GM18517 (cell line): Measurements from ENCODE around the gene YJEFN3.

ENCODE experiments used
- ATAC-seq: cut with Tn5 transposase; IDR thresholded peaks from one replicate; pipeline ENCODE4 v1.9.1; 2021; ENCODE audit warnings: mild to moderate bottlenecking, moderate library complexity; ENCODE audit not compliant: unreplicated experiment

Gene YJEFN3

GRCh38 chr19:19495614-19496603 is 32.8 kb upstream of the YJEFN3 start:
- no peak for ATAC-seq

GRCh38 chr19:19498255-19498991 is 30.3 kb upstream of the YJEFN3 start:
- no peak for ATAC-seq

- no peak for ATAC-seq
These were observed 29.3 kb upstream of the YJEFN3 start for GRCh38 chr19:19499272-19499995.

GRCh38 chr19:19500975-19501644 is 27.6 kb upstream of the YJEFN3 start:
- ATAC-seq = no peak

- ATAC-seq = no peak
These were observed 26.9 kb upstream of the YJEFN3 start for GRCh38 chr19:19501798-19502197.

- no peak for ATAC-seq
These were observed 26.4 kb upstream of the YJEFN3 start for GRCh38 chr19:19502281-19502680.

- no peak for ATAC-seq
These were observed 25.7 kb upstream of the YJEFN3 start for GRCh38 chr19:19502808-19503602.

- ATAC-seq = no peak
These were observed 23.7 kb upstream of the YJEFN3 start for GRCh38 chr19:19504754-19505668.

GRCh38 chr19:19505669-19506326 is 22.9 kb upstream of the YJEFN3 start:
- ATAC-seq = no peak

- no peak for ATAC-seq
These were observed 22.1 kb upstream of the YJEFN3 start for GRCh38 chr19:19506592-19506991.

GRCh38 chr19:19507354-19507753 is 21.4 kb upstream of the YJEFN3 start:
- ATAC-seq = no peak

- ATAC-seq = no peak
These were observed 20.5 kb upstream of the YJEFN3 start for GRCh38 chr19:19508217-19508616.

- no peak for ATAC-seq
These were observed 18.3 kb upstream of the YJEFN3 start for GRCh38 chr19:19510432-19510831.

GRCh38 chr19:19513682-19514081 is 15.0 kb upstream of the YJEFN3 start:
- no peak for ATAC-seq

- ATAC-seq = no peak
These were observed 14.5 kb upstream of the YJEFN3 start for GRCh38 chr19:19514215-19514657.

GRCh38 chr19:19514881-19515641 is 13.7 kb upstream of the YJEFN3 start, which contains the start of gene TSSK6:
TSS of gene TSSK6 (minus strand) at chr19:19515548. CDS start at chr19:19515427, 121 bp downstream.
- no peak for ATAC-seq
